Heart left ventricle (tissue), 16 donors: ENCODE data around the gene LYPD6B. TPM values are rescaled to one million over a fixed set of nuclear protein-coding genes. Genes with fewer than 3 reads are reported as not detected.

Source experiments
- ATAC-seq, 4 donors: fragments of 200-7000 bp; cut with Tn5 transposase; one replicate each; pipeline ENCODE4 v1.9.1; 2020 to 2022; ENCODE audit warnings: moderate library complexity in 4 of 4, mild to moderate bottlenecking in 3 of 4, moderate number of reproducible peaks in 1 of 4
- DNase-seq, 5 donors: peaks; one replicate each; pipeline ENCODE4 v3.0.0-alpha.2; 2020
- H3K27ac ChIP-seq, 12 donors: fragments of 200-600 bp; sonication (generic) in 4 of 12; one replicate each; pipeline versions ENCODE4 v1.5.0 to v1.8.0; 2016 to 2022; ENCODE audit warnings: mild to moderate bottlenecking in 2 of 12
- H3K27me3 ChIP-seq, 9 donors: fragments of 200-600 bp; sonication (generic) in 2 of 9; one replicate each; pipeline versions ENCODE4 v1.5.1 to v1.8.0; 2016 to 2022; ENCODE audit warnings: mild to moderate bottlenecking in 3 of 9
- H3K36me3 ChIP-seq, 9 donors: fragments of 200-600 bp; sonication (generic) in 2 of 9; one replicate each; pipeline versions ENCODE4 v1.5.0 to v1.8.0; 2018 to 2022; ENCODE audit warnings: mild to moderate bottlenecking in 2 of 9
- H3K4me1 ChIP-seq, 12 donors: fragments of 200-600 bp; sonication (generic) in 4 of 12; one replicate each; pipeline versions ENCODE4 v1.5.0 to v1.8.0; 2016 to 2022; ENCODE audit warnings: mild to moderate bottlenecking in 3 of 12
- H3K4me3 ChIP-seq, 12 donors: fragments of 200-600 bp; sonication (generic) in 4 of 12; one replicate each; pipeline versions ENCODE4 v1.5.0 to v1.8.0; 2017 to 2022; ENCODE audit warnings: mild to moderate bottlenecking in 9 of 12, moderate library complexity in 4 of 12
- H3K9me3 ChIP-seq, 12 donors: fragments of 200-600 bp; sonication (generic) in 4 of 12; one replicate each; pipeline versions ENCODE4 v1.5.0 to v1.8.0; 2016 to 2022; ENCODE audit warnings: mild to moderate bottlenecking in 1 of 12
- POLR2A ChIP-seq, 2 donors: fragments of 450-650 bp; IDR thresholded peaks; one replicate each; pipeline ENCODE4 v1.6.1; 2017; ENCODE audit warnings: antibody characterized with exemption in 2 of 2, mild to moderate bottlenecking in 2 of 2, moderate library complexity in 2 of 2
- WGBS, 4 donors: extraction: QIAGEN DNeasy Blood & Tissue Kit in 2 of 4; methylation state at CpG; one replicate each; pipeline versions ENCODE4 v1.1.5 to v1.1.7; 2013 to 2018; 5-methylcytosine and 5-hydroxymethylcytosine counted together
- intact Hi-C, 10 donors: fragments of 100-400 bp; cut with DNase I; formaldehyde crosslinking; loops; one replicate each; pipeline versions ENCODE4 v1.11.1 to v1.14.2; 2022
- polyA plus RNA-seq, 2 donors: library from polyadenylated mRNA; stranded (reverse); fragments of 200-250 nt; gene quantifications; one replicate each; pipeline ENCODE4 v1.2.3, GENCODE V29; 2013
- total RNA-seq, 9 donors: library from RNA; depleted of rRNA in 2 of 9; stranded (reverse); fragments of >200 nt in 2 of 9; fragmentation: NEBNext Ultra II Directional in 3 of 9; extraction: Animal tissue kit (Norgen Biotek cat#: 25700) in 3 of 9; gene quantifications; one replicate each; pipeline versions ENCODE4 v1.1.0 to v1.2.4, GENCODE V29; 2016 to 2023
- TF ChIP-seq, protein P1 (sequence below), 12 donors: fragments of 200-600 bp; sonication (generic) in 4 of 12; IDR thresholded peaks; one replicate each; pipeline versions ENCODE4 v1.5.0 to v1.8.0; 2018 to 2022; ENCODE audit warnings: antibody characterized with exemption in 12 of 12, mild to moderate bottlenecking in 5 of 12
- donor health status: ischemic (EF 13 %, LVEDD 7.1; RV severe dilation, severe dysfunction).
- donor health status: healthy with polysubstance abuse.
- donor health status: DM: no; HTN: yes; CAD: no.
- donor health status: DM: no; HTN: no; CAD: no.
- donor health status: ischemic (EF 25% LVEDD 6.9; RV normal size, moderate dysfunction).
- donor health status: ischemic (EF 25% LVEDD 5.7; RV mildly dilated, moderate dysfunction).
- donor health status: healthy.
- donor health status: DM: yes; HTN: yes; CAD: no.
- donor health status: ischemic (EF 35%, LVEDD 5.7; RV mildly dilated, moderate dysfunction).
- donor health status: nonischemic (EF 11% LVEDD 7.7; RV severe dilation, severe dysfunction).
- donor health status: DM: yes; HTN: yes; CAD: no.
- donor health status: PGD.
- donor health status: ischemic (EF 29% LVEDD 5.4; RV normal size, mild dysfunction).
- donor health status: nonischemic (EF 23%, LVEDD 6.1; RV moderate dilation, normal function).

LYPD6B gene
- total and polyA plus RNA-seq, 11 donors: not detected

DNA sequence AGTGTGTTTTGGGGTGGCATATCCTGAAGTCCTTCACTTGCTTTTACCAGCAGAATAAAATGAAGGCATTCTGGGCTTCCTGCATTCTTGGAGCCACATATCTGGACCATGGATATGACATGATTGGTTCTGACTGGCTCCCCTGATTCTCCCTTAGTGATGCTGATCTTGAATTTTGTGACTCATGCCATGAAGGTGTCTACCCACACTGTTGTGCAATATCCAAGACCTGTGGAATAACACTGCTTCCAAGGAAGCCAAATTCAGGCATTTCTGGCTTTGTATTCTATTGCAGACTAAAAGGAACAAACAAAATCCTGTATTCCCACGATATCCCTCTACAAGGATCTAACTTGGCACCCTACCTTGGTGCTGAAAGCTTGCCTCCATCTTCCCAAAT, 125.8 kb downstream of the LYPD6B start:
- intact Hi-C loops: no loop called here

DNA sequence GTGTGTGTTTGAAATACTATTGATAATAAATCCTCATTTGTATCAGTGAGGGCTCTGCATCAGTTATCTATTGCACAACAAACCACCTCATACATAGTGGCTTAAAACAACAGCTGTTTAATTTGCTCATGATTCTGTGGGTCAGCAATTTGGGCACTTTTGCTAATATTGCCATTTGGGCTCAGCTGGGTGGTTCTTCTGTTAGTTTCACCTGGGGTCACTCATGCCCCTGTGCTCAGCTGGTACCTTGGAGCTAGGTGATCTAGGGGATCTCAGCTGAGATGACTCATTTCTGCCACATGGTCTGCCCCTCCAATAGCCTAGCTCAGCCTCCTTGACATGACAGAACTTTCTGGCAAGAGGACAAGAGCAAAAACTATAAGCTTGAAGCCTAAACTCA, 126.3 kb downstream of the LYPD6B start:
- H3K27me3 ChIP-seq: no peaks in the 10 kb centered on the region
- H3K4me1 ChIP-seq: peaks cover 0 to 6% (median 0%) of the 10 kb centered on the region in 12 donors
- H3K4me3 ChIP-seq: no peak overlapping the region
- DNase-seq (no peak), ATAC-seq (no peak)
- intact Hi-C loops: no loop called here
- H3K27ac ChIP-seq: no peak overlapping the region
- H3K9me3 ChIP-seq: no peaks in the 10 kb centered on the region
- no peak for TF ChIP-seq POLR2A (IDR thresholded peaks at IDR 0.05)
- TF ChIP-seq, protein P1, sequence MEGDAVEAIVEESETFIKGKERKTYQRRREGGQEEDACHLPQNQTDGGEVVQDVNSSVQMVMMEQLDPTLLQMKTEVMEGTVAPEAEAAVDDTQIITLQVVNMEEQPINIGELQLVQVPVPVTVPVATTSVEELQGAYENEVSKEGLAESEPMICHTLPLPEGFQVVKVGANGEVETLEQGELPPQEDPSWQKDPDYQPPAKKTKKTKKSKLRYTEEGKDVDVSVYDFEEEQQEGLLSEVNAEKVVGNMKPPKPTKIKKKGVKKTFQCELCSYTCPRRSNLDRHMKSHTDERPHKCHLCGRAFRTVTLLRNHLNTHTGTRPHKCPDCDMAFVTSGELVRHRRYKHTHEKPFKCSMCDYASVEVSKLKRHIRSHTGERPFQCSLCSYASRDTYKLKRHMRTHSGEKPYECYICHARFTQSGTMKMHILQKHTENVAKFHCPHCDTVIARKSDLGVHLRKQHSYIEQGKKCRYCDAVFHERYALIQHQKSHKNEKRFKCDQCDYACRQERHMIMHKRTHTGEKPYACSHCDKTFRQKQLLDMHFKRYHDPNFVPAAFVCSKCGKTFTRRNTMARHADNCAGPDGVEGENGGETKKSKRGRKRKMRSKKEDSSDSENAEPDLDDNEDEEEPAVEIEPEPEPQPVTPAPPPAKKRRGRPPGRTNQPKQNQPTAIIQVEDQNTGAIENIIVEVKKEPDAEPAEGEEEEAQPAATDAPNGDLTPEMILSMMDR (IDR thresholded peaks at IDR 0.05): no peak
- H3K36me3 ChIP-seq: no peaks in the 10 kb centered on the region

More for the DNA sequence above, 125.8 kb downstream of the LYPD6B start:
- H3K36me3 ChIP-seq: no peaks in the 10 kb centered on the region
- no peaks in the 10 kb centered on the region for H3K27me3 ChIP-seq
- ATAC-seq: no peak
- TF ChIP-seq, protein P1 (IDR thresholded peaks at IDR 0.05): no peak
- TF ChIP-seq POLR2A (IDR thresholded peaks at IDR 0.05): no peak
- no peak overlapping the region for H3K27ac ChIP-seq
- no peak for DNase-seq
- H3K9me3 ChIP-seq: no peaks in the 10 kb centered on the region
- WGBS, 4 donors: 57 to 83% (median 70%) methylated on average over 1 of the region's 1 CpG
- H3K4me3 ChIP-seq: no peak overlapping the region
- peaks cover 0 to 6% (median 0%) of the 10 kb centered on the region in 12 donors for H3K4me1 ChIP-seq

DNA sequence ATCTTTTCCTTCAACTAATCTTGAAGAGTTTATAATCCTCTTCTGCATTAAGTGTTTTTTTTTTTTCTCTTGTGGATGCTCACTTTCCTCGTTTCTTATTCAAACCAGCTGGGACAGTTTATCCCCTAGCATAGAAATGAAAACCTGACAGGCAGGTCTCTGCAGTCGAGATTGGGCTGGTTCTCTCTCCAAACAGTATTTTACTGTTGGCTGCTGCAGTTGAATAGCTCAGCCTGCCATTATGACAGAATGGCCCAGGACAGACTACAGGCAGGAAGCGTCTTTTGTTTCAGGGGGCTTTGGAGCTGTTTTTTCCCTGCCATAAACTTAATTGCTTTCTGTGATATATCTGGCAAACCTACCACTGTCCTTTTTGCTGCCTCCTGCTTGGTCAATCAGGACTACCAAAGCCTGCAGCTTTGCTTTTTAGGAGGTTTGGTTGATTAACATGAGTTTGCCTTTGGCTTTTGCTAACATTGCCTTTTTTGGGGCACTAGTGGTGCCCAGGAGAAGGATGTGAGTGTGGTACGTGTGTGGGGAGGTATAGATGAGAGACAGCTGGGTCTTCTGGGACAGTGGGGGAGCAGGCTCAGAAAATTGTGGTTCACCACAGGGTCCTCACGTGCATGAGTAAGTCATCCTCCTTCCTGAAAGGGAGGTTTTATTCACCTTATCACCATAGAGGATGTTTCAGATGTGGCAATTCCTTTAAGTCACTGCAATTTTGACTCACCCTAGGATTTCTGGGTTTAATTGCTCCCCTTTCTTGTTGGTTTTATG, 128.7 kb downstream of the LYPD6B start:
- intact Hi-C loops: no loop called here
- 45 to 66% (median 56%) methylated on average over 5 of the region's 5 CpGs for WGBS, 4 donors

DNA sequence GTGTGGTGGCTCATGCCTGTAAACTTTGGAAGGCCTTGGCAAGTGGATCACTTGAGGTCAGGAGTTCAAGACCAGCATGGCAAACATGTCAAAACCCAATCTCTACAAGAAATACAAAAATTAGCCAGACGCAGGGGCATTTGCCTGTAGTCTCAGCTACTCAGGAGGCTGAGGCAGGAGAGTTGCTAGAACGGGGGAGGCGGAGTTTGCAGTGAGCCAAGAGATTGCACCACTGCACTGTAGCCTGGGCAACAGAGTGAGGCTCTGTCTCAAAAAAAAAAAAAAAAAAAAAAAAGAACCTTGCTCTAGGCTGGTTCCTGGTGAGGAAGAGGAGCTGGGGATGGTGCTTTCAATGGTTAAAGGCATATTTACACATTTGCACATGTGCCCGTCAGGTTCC, 129.4 kb downstream of the LYPD6B start:
- H3K27ac ChIP-seq: no peak overlapping the region
- H3K36me3 ChIP-seq: no peaks in the 10 kb centered on the region
- DNase-seq (no peak), ATAC-seq (no peak)
- H3K4me3 ChIP-seq: no peak overlapping the region
- TF ChIP-seq, protein P1 (IDR thresholded peaks at IDR 0.05): no peak
- TF ChIP-seq POLR2A (IDR thresholded peaks at IDR 0.05): no peak
- intact Hi-C loops: no loop called here
- no peaks in the 10 kb centered on the region for H3K4me1 ChIP-seq
- H3K27me3 ChIP-seq: no peaks in the 10 kb centered on the region
- WGBS, 4 donors: 62 to 83% (median 77%) methylated on average over 4 of the region's 4 CpGs
- no peaks in the 10 kb centered on the region for H3K9me3 ChIP-seq

More for the DNA sequence above, 128.7 kb downstream of the LYPD6B start:
- ATAC-seq: no peak
- TF ChIP-seq POLR2A (IDR thresholded peaks at IDR 0.05): no peak
- TF ChIP-seq, protein P1 (IDR thresholded peaks at IDR 0.05): no peak
- no peaks in the 10 kb centered on the region for H3K4me1 ChIP-seq
- H3K27me3 ChIP-seq: no peaks in the 10 kb centered on the region
- H3K9me3 ChIP-seq: no peaks in the 10 kb centered on the region
- H3K4me3 ChIP-seq: no peak overlapping the region
- no peak overlapping the region for H3K27ac ChIP-seq
- no peaks in the 10 kb centered on the region for H3K36me3 ChIP-seq
- no peak for DNase-seq
